ENCODE data around the gene MPND.

The MPND gene

GRCh38 chr19:4409123-4409933, 66.0 kb downstream of the MPND start:
- DNase-seq = no peak

All from activated gamma-delta T cell treated with Interleukin-2 at 50 U/mL for 16 hours (primary cell).